GM19328 (cell line): ENCODE data around the gene IL15RA.
A peak's percentile ranks its signal among the peaks of the same experiment; 100 is the strongest.
"Not testable (repeated sequence)": the region's sequence is repeated elsewhere in the genome, so short reads cannot be mapped to it uniquely, and the experiment has no call there.

Experiments used
- ATAC-seq: cut with Tn5 transposase; IDR thresholded peaks from one replicate; pipeline ENCODE4 v1.9.1; 2021; ENCODE audit warnings: mild to moderate bottlenecking, moderate library complexity; ENCODE audit not compliant: unreplicated experiment

IL15RA gene

DNA sequence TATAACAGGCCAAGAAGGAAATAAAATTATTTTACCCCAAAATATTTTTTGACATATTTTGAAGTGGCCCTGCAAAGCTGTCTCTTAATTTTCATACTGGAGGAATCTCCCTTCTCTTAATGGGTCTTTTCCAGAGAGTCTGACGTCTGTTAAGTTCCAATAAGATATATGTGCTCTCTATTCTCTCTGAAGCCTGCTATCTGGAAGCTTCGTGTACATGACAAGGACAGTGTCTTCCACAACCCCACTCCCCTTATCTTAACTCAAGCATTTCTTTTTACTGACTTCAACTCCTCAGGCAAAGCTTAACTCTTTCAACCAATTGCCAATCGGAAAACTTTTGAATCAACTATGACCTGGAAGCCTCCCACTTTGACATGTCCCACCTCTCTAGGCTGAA is 29.2 kb upstream of the IL15RA start:
- no peak for ATAC-seq

DNA sequence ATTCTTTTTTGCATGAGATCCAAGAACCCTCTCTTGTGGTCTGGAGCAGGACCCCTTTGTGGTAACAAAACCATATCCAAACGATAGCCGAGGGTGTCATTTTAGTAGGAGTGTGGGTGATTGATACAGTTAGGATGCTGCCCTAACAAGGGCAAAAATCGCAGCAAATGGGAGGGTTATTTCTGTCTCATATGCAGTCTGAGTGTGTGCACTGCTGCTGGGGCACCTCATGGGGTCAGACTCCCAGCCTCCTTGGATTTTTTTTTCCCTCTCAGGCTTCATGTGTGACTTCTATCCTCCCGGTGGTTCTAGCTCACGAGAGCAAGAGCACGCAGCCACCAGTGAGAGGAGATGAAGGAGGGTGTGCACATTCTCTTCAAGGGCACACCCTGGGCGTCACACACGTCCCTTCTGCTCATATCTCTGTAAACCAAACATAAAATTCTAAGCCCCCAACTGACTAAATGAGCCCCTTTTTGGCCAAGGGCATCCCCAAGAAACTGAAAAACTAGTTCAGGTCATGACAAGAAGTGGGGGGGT is 28.6 kb upstream of the IL15RA start:
- no peak for ATAC-seq

DNA sequence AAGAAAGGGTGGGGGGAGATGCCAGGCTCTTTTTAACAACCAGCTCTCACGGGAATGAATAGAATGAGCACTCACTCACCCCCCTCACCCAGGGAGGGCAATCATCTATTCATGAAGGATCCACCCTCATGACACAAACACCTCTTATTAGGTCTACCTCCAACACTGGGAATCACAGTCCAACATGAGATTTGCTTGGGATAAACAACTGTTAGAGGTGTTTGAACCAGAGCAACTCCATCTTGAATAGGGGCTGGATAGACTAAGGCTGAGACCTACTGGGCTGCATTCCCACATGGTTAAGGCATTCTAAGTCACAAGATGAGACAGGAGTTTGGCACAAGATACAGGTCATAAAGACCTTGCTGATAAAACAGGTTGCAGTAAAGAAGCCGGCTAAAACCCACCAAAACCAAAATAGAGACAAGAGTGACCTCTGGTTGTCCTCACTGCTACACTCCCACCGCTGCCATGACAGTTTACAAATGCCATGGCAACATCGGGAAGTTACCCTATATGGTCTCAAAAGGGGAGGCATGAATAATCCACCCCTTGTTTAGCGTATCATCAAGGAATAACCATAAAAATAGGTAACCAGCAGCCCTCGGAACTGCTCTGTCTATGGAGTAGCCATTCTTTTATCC is 27.9 kb upstream of the IL15RA start:
- not testable (repeated sequence) for ATAC-seq

GRCh38 chr10:6002809-6003510 is 25.6 kb upstream of the IL15RA start:
- ATAC-seq: no peak

DNA sequence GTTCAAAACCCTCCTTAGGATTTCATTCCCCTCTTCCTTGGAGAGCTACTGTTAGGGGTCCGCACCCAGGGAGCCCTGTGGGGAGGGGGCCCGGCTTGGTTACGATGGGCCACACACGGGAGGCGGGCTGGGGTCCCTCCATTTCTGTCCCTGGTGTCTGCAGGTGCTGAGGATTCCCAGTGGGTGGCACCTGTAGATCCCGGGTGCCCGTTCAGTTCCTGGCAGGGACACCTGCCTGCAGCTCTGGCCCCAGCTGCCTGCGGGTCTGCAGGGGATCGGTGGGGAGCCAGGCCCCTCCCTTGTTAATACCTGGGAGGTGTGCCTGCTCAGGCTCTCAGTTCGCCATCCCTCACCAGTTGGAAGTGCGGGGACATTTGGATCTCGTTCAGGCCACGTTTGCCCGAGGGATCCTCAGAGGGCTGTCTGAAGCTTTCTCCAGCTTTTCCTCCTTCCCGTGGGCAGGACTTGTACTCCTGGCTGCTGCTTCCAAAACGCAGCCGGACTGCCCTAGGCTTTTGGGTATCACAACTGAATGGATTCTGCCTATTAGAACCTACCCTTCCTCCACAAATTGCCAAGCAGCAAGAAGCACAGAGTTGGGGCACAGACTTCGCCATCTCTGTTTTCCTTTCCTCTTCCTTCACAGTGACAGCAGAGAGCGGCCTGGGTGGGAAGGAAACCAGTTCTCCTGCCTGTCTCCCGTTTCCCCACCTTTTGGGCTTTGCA is 22.3 kb upstream of the IL15RA start:
- no peak for ATAC-seq

DNA sequence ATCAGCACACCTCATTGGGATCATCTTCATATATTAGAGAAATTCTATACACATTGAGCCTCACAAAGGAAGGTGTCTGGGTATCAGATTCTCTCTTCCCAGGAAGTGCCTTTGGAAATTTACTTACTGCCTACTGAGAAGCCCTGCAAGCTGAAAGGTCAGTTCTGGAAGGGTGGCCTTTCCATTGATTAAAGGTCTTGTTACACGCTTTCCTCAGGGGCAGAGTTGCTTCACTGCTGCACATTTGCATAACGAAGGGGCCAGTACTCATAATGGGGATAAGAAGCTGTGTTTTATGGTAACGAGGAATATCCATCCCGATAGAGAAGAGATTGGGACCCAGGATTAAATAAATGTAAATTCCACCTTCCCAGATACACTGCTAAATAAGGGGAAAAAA is 19.4 kb upstream of the IL15RA start:
- ATAC-seq: no peak

DNA sequence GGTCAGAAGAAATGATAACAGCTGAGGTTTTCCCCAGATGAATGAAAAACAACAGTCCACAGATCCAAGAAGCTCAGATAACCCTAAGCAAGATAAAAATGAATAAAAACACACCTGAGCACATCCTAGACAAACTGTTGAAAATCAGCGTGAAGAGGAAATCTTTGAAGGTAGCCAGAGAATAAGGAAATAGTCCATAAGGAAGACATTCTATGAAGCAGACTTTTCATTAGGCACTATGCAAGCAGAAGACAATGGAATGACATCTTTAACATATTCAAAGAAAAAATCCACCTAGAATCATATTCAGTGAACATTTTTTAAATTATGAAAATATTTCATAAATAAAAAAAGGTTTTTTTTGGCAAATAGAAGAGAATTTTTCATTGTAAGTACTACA is 15.1 kb upstream of the IL15RA start:
- no peak for ATAC-seq

DNA sequence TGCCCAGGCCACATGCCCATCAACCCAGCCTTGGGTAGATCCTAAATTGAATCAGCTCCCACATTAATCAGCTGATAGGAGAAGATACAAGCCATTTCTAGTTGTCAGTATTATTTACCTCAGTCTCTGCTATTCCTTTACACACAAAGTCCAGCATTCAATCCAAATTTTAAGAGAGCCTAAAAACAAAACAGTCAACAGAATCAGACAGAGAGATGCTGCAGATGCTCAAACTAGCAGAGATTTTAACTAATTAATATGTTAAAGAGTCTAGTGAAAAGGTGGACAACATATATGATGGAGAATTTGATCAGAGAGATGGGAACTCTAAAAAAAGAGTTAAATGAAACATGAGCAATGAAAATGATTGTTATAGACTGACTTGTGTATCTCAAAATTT is 14.4 kb upstream of the IL15RA start:
- no peak for ATAC-seq

DNA sequence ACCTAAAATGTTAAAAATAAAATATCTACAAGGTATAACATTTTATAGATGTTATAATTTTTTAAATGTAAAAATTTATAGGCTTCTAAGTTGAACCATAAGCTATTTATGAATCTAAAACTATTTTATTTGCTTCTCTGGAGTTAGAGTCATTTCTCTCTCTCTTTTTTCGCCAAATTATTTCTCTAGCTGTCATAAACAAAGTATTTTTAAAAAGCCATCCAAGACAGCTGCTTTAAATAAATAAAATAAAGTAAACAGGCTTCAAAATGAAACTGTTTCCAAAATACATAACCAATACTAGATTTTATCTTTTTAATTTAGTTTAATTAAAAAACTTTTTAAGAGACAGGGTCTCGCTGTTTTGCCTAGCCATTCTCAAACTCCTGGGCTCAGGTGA is 12.4 kb upstream of the IL15RA start:
- no peak for ATAC-seq

DNA sequence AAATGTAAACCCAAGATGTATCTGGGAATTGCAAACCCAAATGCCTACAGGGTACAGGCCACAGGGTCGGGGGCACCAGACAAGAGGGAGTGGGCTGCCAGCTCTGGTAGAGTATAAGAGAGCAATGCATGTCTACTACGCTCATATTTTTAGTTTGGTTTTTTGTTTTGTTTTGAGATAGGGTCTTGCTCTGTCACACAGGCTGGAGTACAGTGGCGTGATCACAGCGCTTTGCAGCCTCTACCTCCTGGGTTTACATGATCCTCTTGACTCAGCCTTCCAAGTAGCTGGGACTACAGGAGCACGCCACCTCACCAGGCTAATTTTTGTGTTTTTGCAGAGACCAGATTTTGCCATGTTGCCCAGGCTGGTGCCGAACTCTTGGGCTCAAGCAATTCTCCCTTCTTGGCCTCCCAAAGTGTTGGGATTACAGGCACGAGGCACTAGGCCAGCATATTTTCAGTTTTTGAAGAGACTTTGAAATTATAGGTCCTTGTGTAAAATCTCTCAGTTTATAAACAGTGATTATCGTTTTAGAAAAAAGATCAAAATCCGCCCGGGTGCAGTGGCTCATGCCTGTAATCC is 11.1 kb upstream of the IL15RA start:
- ATAC-seq: no peak

DNA sequence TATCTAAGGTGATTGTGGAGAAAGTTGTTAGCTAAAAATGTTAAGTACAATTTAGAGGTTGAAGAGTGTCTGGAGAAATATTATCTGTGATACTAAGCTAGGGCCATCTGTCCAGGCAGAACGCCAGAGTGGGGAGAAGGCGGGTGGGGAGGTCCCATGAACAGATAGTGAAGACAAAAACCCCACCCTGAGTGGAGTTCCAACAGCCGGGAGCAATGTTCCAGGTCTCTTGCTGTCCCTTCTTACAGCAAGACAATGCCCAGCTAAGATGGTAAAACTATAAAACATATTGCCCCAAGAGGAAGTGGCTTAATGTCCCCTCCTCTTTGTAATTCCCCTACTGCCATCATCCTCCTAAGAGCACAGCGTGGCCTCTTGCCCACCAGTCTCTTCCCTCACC is 10.4 kb upstream of the IL15RA start:
- no peak for ATAC-seq

GRCh38 chr10:5985029-5985428 is 7.7 kb upstream of the IL15RA start:
- no peak for ATAC-seq

- ATAC-seq: no peak
Measured at GRCh38 chr10:5983774-5984173, 6.4 kb upstream of the IL15RA start.

DNA sequence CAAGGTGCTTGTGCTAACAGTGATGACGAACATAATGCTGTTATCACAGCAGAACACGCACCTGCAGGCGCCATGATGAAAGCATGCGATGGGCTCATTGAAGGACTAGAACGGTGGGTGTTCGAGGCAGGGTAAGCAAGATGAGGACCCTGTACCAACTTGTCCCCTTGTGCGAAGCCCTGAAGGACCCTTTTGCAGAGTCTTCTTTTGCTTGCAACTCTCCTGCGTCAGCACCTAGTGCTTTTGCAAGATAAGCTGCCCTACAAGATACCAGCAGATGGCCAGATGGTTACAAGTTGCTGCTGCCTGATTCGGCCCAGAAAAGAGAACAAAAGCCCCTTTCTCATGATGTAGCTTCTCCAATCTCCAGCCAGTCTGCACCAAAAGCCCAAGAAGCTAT is 4.2 kb upstream of the IL15RA start:
- no peak for ATAC-seq

- ATAC-seq: no peak
Measured at GRCh38 chr10:5978230-5978489, 817 bp upstream of the IL15RA start.

- peak; percentile 17 for ATAC-seq
Measured at GRCh38 chr10:5976512-5977470, 552 bp downstream of the IL15RA start.

DNA sequence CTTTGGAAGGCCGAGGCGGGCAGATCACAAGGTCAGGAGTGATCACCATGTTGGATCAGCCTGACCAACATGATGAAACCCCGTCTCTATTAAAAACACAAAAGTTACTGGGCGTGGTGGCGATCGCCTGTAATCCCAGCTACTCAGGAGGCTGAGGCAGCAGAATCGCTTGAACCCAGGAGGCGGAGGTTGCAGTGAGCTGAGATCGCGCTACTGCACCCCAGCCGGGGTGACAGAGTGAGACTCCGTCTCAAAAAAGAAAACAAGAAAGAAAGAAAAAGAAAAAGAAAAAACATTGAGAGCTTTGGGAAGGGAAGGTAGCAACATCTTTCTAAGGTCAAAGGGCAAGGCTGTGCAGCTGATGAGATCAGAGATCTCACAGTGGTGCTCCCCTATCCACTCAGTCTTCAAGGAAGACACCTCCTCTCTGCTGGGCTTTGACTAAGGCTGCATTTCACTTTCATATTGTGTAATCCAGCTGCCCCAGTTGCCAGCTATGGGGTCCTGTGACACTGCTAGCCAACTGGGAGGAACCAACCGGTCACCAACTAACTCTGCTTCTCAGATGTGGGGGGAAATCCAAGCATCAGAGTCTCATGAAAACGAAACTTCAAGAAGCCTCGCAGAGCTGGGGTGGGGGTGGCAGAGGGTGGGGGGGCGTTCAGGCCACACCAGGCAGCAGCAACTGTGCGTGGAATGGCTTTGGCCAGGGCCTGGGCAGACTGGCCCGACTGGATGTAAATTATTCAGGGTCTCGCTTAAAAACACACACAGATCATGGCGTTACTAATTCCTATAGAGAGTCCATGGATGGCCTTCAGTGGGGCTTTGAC is 1.5 kb downstream of the IL15RA start:
- peak; percentile 41 for ATAC-seq

DNA sequence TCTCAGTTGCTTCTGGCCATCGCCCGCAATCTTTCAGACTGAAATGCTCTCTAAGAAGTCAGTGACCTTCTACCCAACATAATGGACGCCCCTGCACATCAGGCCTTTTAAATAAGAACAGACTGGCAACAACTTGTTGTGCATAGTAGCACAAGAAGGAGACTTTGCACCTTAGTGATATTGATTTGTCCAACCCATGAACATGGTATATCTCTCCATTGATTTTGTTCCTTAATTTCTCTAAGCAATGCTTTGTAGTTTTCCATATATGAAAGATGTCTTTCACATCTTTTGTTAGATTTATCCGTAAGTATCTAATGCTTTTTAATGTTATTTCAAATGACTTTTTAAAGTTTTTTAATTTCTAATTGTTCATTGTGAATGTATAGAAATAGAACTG is 4.3 kb downstream of the IL15RA start:
- no peak for ATAC-seq

GRCh38 chr10:5971886-5972285 is 5.5 kb downstream of the IL15RA start:
- ATAC-seq: no peak

DNA sequence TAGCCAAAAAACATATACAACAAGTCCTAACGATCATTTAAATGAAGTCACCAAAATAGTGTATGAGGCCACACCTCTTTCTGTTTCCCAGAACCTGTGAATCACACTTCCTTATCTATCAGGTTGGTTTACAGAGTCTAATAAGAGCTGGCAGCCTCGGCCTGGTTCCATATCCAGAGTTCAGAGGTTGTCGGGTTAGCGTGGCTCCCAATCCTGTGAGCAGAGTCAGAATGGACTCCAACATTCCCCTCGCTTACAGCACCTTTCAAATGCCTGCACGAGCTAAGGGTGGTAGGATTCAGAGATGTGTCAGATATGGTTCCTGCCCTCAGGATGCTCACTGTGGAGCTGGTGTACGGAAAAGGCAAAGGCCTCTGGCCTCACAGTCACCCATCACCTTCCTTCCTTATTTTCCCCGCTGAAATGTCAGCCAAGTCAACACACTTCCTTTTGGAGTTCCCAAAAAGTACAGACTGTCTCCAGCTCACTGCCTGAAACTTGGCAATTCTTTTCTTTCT is 6.0 kb downstream of the IL15RA start:
- no peak for ATAC-seq
